ENCODE measurements around the gene CDH23.

CDH23 gene

GRCh38 chr10:71461457-71461856, 64.7 kb downstream of the CDH23 start:
- Histone ChIP-seq H2AFZ (ENCODE audit: low read length) (no peak overlapping the region), H3K27ac (ENCODE audit: low read length) (no peak overlapping the region), H3K9me3 (replicated peaks; ENCODE audit: insufficient read depth, low read length) (no peaks in the 10 kb centered on the region), H3K4me2 (ENCODE audit: low read depth, low read length) (no peak overlapping the region), H3K9me2 (replicated peaks; ENCODE audit: insufficient read depth, low read length) (no peaks in the 10 kb centered on the region), H3K4me3 (ENCODE audit: low read length) (no peak overlapping the region), H3F3A (ENCODE audit: insufficient read depth, low read length) (no peaks in the 10 kb centered on the region), H3K79me2 (ENCODE audit: low read length) (no peaks in the 10 kb centered on the region), H3K4me1 (ENCODE audit: low read length) (no peaks in the 10 kb centered on the region), H3K27me3 (replicated peaks; ENCODE audit: insufficient read depth, low read length) (peaks cover 70% of the 10 kb centered on the region), H4K20me1 (ENCODE audit: insufficient read depth, low read length) (no peaks in the 10 kb centered on the region), H3K36me3 (replicated peaks; ENCODE audit: insufficient read depth, low read length) (no peaks in the 10 kb centered on the region), H3K9ac (ENCODE audit: low read length) (no peak overlapping the region)
- TF ChIP-seq CTCF (IDR thresholded peaks at IDR 0.05; ENCODE audit: low read length): no peak
- no peak for TF ChIP-seq EZH2phosphoT487 (IDR thresholded peaks at IDR 0.05; ENCODE audit: low read length)
- no peak for TF ChIP-seq EZH2 (optimal IDR thresholded peaks at IDR 0.05; ENCODE audit: low read depth, low read length)
- no peak for DNase-seq

GRCh38 chr10:71462062-71462935, 65.6 kb downstream of the CDH23 start:
- H3K36me3 ChIP-seq (replicated peaks; ENCODE audit: insufficient read depth, low read length): no peaks in the 10 kb centered on the region
- H3K27me3 ChIP-seq (replicated peaks; ENCODE audit: insufficient read depth, low read length): peaks cover 62% of the 10 kb centered on the region
- TF ChIP-seq EZH2 (optimal IDR thresholded peaks at IDR 0.05; ENCODE audit: low read depth, low read length) (no peak), EZH2phosphoT487 (IDR thresholded peaks at IDR 0.05; ENCODE audit: low read length) (no peak), CTCF (IDR thresholded peaks at IDR 0.05; ENCODE audit: low read length) (no peak)
- no peak overlapping the region for H3K4me2 ChIP-seq (ENCODE audit: low read depth, low read length)
- no peaks in the 10 kb centered on the region for H3K4me1 ChIP-seq (ENCODE audit: low read length)
- no peaks in the 10 kb centered on the region for H3K9me3 ChIP-seq (replicated peaks; ENCODE audit: insufficient read depth, low read length)
- no peaks in the 10 kb centered on the region for H3K9me2 ChIP-seq (replicated peaks; ENCODE audit: insufficient read depth, low read length)
- H4K20me1 ChIP-seq (ENCODE audit: insufficient read depth, low read length): no peaks in the 10 kb centered on the region
- no peak overlapping the region for H3K4me3 ChIP-seq (ENCODE audit: low read length)
- no peaks in the 10 kb centered on the region for H3F3A ChIP-seq (ENCODE audit: insufficient read depth, low read length)
- no peak overlapping the region for H3K27ac ChIP-seq (ENCODE audit: low read length)
- H3K9ac ChIP-seq (ENCODE audit: low read length): no peak overlapping the region
- DNase-seq: no peak
- H2AFZ ChIP-seq (ENCODE audit: low read length): no peak overlapping the region
- no peaks in the 10 kb centered on the region for H3K79me2 ChIP-seq (ENCODE audit: low read length)

GRCh38 chr10:71463111-71463510, 66.4 kb downstream of the CDH23 start:
- Histone ChIP-seq H3K9ac (ENCODE audit: low read length) (no peak overlapping the region), H3K27ac (ENCODE audit: low read length) (no peak overlapping the region), H3K4me3 (ENCODE audit: low read length) (no peak overlapping the region), H3F3A (ENCODE audit: insufficient read depth, low read length) (no peaks in the 10 kb centered on the region), H4K20me1 (ENCODE audit: insufficient read depth, low read length) (no peaks in the 10 kb centered on the region), H2AFZ (ENCODE audit: low read length) (no peak overlapping the region), H3K4me1 (ENCODE audit: low read length) (no peaks in the 10 kb centered on the region), H3K9me2 (replicated peaks; ENCODE audit: insufficient read depth, low read length) (no peaks in the 10 kb centered on the region), H3K9me3 (replicated peaks; ENCODE audit: insufficient read depth, low read length) (no peaks in the 10 kb centered on the region), H3K36me3 (replicated peaks; ENCODE audit: insufficient read depth, low read length) (no peaks in the 10 kb centered on the region), H3K79me2 (ENCODE audit: low read length) (no peaks in the 10 kb centered on the region), H3K4me2 (ENCODE audit: low read depth, low read length) (no peak overlapping the region), H3K27me3 (replicated peaks; ENCODE audit: insufficient read depth, low read length) (peaks cover 54% of the 10 kb centered on the region)
- no peak for TF ChIP-seq EZH2phosphoT487 (IDR thresholded peaks at IDR 0.05; ENCODE audit: low read length)
- TF ChIP-seq EZH2 (optimal IDR thresholded peaks at IDR 0.05; ENCODE audit: low read depth, low read length): no peak
- TF ChIP-seq CTCF (IDR thresholded peaks at IDR 0.05; ENCODE audit: low read length): no peak
- DNase-seq: no peak

All from MM.1S (cell line).